Endothelial cell of umbilical vein (primary cell): ENCODE results near the gene CAPN5. TPM values are rescaled to one million over a fixed set of nuclear protein-coding genes. Genes with fewer than 3 reads are reported as not detected.

Experiments
- BruUV-seq: library from RNA; stranded (reverse); fragments of 400-500 nt; replicated peaks from 2 replicates; lab custom pipeline; 2021; lab: Mats Ljungman, UMichigan
- CTCF ChIA-PET: fragments of 300-600, 350-600 bp; sonication (Branson Sonifier 250); formaldehyde crosslinking; loops from one replicate; lab custom pipeline; 2021; ENCODE audit warnings: antibody characterized with exemption, inconsistent platforms; lab: Charles Lee
- POLR2A ChIA-PET: fragments of 300-600, 350-600 bp; sonication (Branson Sonifier 250); formaldehyde crosslinking; loops from one replicate; lab custom pipeline; 2021; ENCODE audit warnings: antibody characterized with exemption, inconsistent platforms; lab: Charles Lee
- DNase-seq: peaks from one replicate; pipeline ENCODE4 v3.0.0-alpha.2; 2011; ENCODE audit warnings: low read depth, low spot score
- FAIRE-seq: peaks from 2 replicates; lab custom pipeline; 2011; peaks lifted over from hg19 to GRCh38; lab: Jason Lieb, UNC
- H2AFZ ChIP-seq: 2 replicates; pipeline ENCODE4 v1.6.0; 2012; ENCODE audit warnings: low read depth, low read length, control low read depth, inconsistent platforms
- H3K27ac ChIP-seq: 2 replicates; pipeline ENCODE4 v1.5.1; 2011; ENCODE audit warnings: low read depth, mild to moderate bottlenecking, control low read depth, low read length, moderate library complexity; ENCODE audit not compliant: insufficient read depth
- H3K27me3 ChIP-seq, 2 experiments: 2 replicates each; pipeline versions ENCODE4 v1.6.0 to v1.6.1; 2011; ENCODE audit warnings: low read length in 2 of 2, mixed read lengths in 1 of 2; ENCODE audit not compliant: control insufficient read depth in 2 of 2, insufficient read depth in 2 of 2
- H3K36me3 ChIP-seq, 2 experiments: 2 replicates in 1 of 2; 3 replicates in 1 of 2; pipeline ENCODE4 v1.5.1; 2011; ENCODE audit warnings: low read length in 2 of 2, mild to moderate bottlenecking in 1 of 2, moderate library complexity in 1 of 2; ENCODE audit not compliant: control insufficient read depth in 2 of 2, insufficient read depth in 2 of 2; ENCODE audit errors: extremely low read depth in 1 of 2
- H3K4me1 ChIP-seq: 3 replicates; pipeline ENCODE4 v1.5.1; 2011; ENCODE audit warnings: mild to moderate bottlenecking, low read length; ENCODE audit not compliant: control insufficient read depth, insufficient read depth; ENCODE audit errors: extremely low read depth
- H3K4me2 ChIP-seq: 2 replicates; pipeline ENCODE4 v1.6.1; 2011; ENCODE audit warnings: low read length, control low read depth, mixed read lengths; ENCODE audit not compliant: insufficient read depth
- H3K4me3 ChIP-seq, 3 experiments: fragments of 200-600 bp in 1 of 3; sonication (generic), shearing (Covaris generic) in 1 of 3; replicated peaks in 1 of 3; 2 replicates each; pipeline ENCODE4 v1.5.1; 2011 to 2016; ENCODE audit warnings: control low read depth in 3 of 3, low read length in 3 of 3, mild to moderate bottlenecking in 2 of 3, inconsistent platforms in 1 of 3, low read depth in 1 of 3, moderate library complexity in 1 of 3; ENCODE audit not compliant: insufficient read depth in 1 of 3
- H3K79me2 ChIP-seq: 2 replicates; pipeline ENCODE4 v1.6.0; 2012; ENCODE audit warnings: low read length, inconsistent platforms; ENCODE audit not compliant: control insufficient read depth, insufficient read depth
- H3K9ac ChIP-seq: replicated peaks from 2 replicates; pipeline ENCODE3; 2011; ENCODE audit warnings: low read length, control low read depth; ENCODE audit not compliant: insufficient read depth; ENCODE audit errors: extremely low read depth
- H3K9me1 ChIP-seq: replicated peaks from 3 replicates; pipeline ENCODE4 v1.6.0; 2011; ENCODE audit warnings: mild to moderate bottlenecking, low read length; ENCODE audit not compliant: control insufficient read depth, insufficient read depth; ENCODE audit errors: extremely low read depth
- H3K9me3 ChIP-seq: replicated peaks from 2 replicates; pipeline ENCODE4 v1.5.1; 2012; ENCODE audit warnings: low read length, inconsistent platforms; ENCODE audit not compliant: control insufficient read depth, insufficient read depth
- H4K20me1 ChIP-seq: replicated peaks from 2 replicates; pipeline ENCODE3; 2011; ENCODE audit warnings: mild to moderate bottlenecking, low read length; ENCODE audit not compliant: control insufficient read depth, insufficient read depth; ENCODE audit errors: extremely low read depth
- FOS ChIP-seq: IDR thresholded peaks from 2 replicates; pipeline ENCODE4 v1.6.1; 2011; ENCODE audit warnings: mild to moderate bottlenecking, low read length, moderate library complexity, borderline replicate concordance; ENCODE audit not compliant: insufficient read depth
- JUN ChIP-seq: IDR thresholded peaks from 2 replicates; pipeline ENCODE4 v1.6.1; 2011; ENCODE audit warnings: borderline replicate concordance, low read depth; ENCODE audit not compliant: insufficient read length, insufficient read depth
- MAX ChIP-seq: IDR thresholded peaks from 2 replicates; pipeline ENCODE4 v1.6.1; 2011; ENCODE audit not compliant: insufficient read depth, insufficient read length
- POLR2A ChIP-seq: IDR thresholded peaks from 2 replicates; pipeline ENCODE4 v1.6.1; 2012; ENCODE audit warnings: low read depth, mild to moderate bottlenecking, control low read depth, low read length
- POLR2AphosphoS5 ChIP-seq: IDR thresholded peaks from 2 replicates; pipeline ENCODE4 v1.6.1; 2012; ENCODE audit warnings: low read depth, mild to moderate bottlenecking, control low read depth, low read length, moderate library complexity; ENCODE audit not compliant: insufficient read depth
- dilution Hi-C: fragments of 300-500 bp; cut with MboI; formaldehyde crosslinking; loops from one replicate; pipeline ENCODE4 v1.15.0; 2019; ENCODE audit warnings: low sequenced_read_pairs; ENCODE audit not compliant: extremely low pct_ligation_motif_present
- intact Hi-C: fragments of 100-400 bp; cut with micrococcal nuclease; formaldehyde crosslinking; loops from one replicate; pipeline ENCODE4 v1.10.0; 2022
- polyA plus RNA-seq, 4 experiments: library from polyadenylated mRNA; depleted of rRNA in 3 of 4; stranded (reverse) in 3 of 4; unstranded in 1 of 4; fragments of >200 nt; gene quantifications; 2 replicates each; pipeline versions ENCODE4 v1.2.1 to v1.2.3, GENCODE V29; 2011 to 2012; ENCODE audit warnings: missing spikeins in 1 of 4
- total RNA-seq: library from RNA; stranded (reverse); gene quantifications from 2 replicates; pipeline ENCODE4 v1.2.3, GENCODE V29; 2021

CAPN5 gene
- total and polyA plus RNA-seq, 2 donors (not counting 3 experiments of a cell fraction or from before 2014, with no cell fraction given) = 15.0 to 17.0 TPM

GRCh38 chr11:77175021-77175842 lies 108.5 kb downstream of the CAPN5 start:
- no peak for TF ChIP-seq POLR2A
- no peak for TF ChIP-seq JUN
- TF ChIP-seq MAX = no peak
- no peak for TF ChIP-seq FOS
- no peak for TF ChIP-seq POLR2AphosphoS5
- no peaks in the 10 kb centered on the region for H4K20me1 ChIP-seq
- DNase-seq (no peak), FAIRE-seq (no peak)
- H2AFZ ChIP-seq = no peak overlapping the region
- no TSS peak for BruUV-seq
- ChIA-PET CTCF (interaction anchor here (1.4 to 4.6 kb wide), 5 partner anchors 10 to 382 kb away, joined by 4 to 32 read pairs (median 6); partner anchors contain the start of gene MYO7A), POLR2A (no interaction called here)
- no peaks in the 10 kb centered on the region for H3K36me3 ChIP-seq
- H3K27me3 ChIP-seq = no peaks in the 10 kb centered on the region
- no peak overlapping the region for H3K27ac ChIP-seq
- no peaks in the 10 kb centered on the region for H3K79me2 ChIP-seq
- H3K4me3 ChIP-seq = no peak overlapping the region
- no peak overlapping the region for H3K4me2 ChIP-seq
- H3K9me3 ChIP-seq = no peaks in the 10 kb centered on the region
- intact Hi-C loops (no loop called here), dilution Hi-C loops (no loop called here)
- no peaks in the 10 kb centered on the region for H3K9me1 ChIP-seq
- H3K4me1 ChIP-seq = peaks cover 9% of the 10 kb centered on the region
- no peak overlapping the region for H3K9ac ChIP-seq

Other genes with a start within 250 kb of the CAPN5 start
- 22.4 and 31.6 TPM in 2 replicates for gene ACER3, start 206.1 kb upstream of the CAPN5 start, total RNA-seq
- gene ACER3, start 206.1 kb upstream of the CAPN5 start, polyA plus RNA-seq = 8.9 and 9.9 TPM in 2 replicates
- gene B3GNT6, start 32.6 kb upstream of the CAPN5 start, total RNA-seq = not detected in 2 replicates
- not detected in 2 replicates for gene B3GNT6, start 32.6 kb upstream of the CAPN5 start, polyA plus RNA-seq
- gene OMP, start 35.9 kb downstream of the CAPN5 start, total RNA-seq = 0.76 and 0.80 TPM in 2 replicates
- 0.30 TPM in 1 of 2 replicates, not detected in the other for gene OMP, start 35.9 kb downstream of the CAPN5 start, polyA plus RNA-seq
- gene MYO7A, start 61.3 kb downstream of the CAPN5 start, total RNA-seq = 1.4 and 3.6 TPM in 2 replicates
- 1.1 and 1.3 TPM in 2 replicates for gene MYO7A, start 61.3 kb downstream of the CAPN5 start, polyA plus RNA-seq
- not detected in 2 replicates for gene GDPD4, start 234.7 kb downstream of the CAPN5 start, total RNA-seq
- not detected in 2 replicates for gene GDPD4, start 234.7 kb downstream of the CAPN5 start, polyA plus RNA-seq